ENCODE measurements around the gene WFDC10B. TPM values are rescaled to one million over a fixed set of nuclear protein-coding genes. Genes with fewer than 3 reads are reported as not detected.
"Not testable (repeated sequence)": the region's sequence is repeated elsewhere in the genome, so short reads cannot be mapped to it uniquely, and the experiment has no call there.

Gene WFDC10B
- total RNA-seq, 1 experiment from 2014 or later = not detected

- in situ Hi-C loops (cut with HindIII; ENCODE audit: low pct_unique_long_range_greater_than_20kb, low sequenced_read_pairs); DNase-seq (ENCODE audit: low read depth): not testable (repeated sequence)
These were observed 47.8 kb downstream of the WFDC10B start for GRCh38 chr20:45657038-45657437.

- DNase-seq (ENCODE audit: low read depth); in situ Hi-C loops (cut with HindIII; ENCODE audit: low pct_unique_long_range_greater_than_20kb, low sequenced_read_pairs): not testable (repeated sequence)
These were observed 53.1 kb downstream of the WFDC10B start for GRCh38 chr20:45651726-45652125.

- no peak for DNase-seq (ENCODE audit: low read depth)
- in situ Hi-C loops (cut with HindIII; ENCODE audit: low pct_unique_long_range_greater_than_20kb, low sequenced_read_pairs) = no loop called here
These were observed 55.4 kb downstream of the WFDC10B start for GRCh38 chr20:45649312-45649863.

DNA sequence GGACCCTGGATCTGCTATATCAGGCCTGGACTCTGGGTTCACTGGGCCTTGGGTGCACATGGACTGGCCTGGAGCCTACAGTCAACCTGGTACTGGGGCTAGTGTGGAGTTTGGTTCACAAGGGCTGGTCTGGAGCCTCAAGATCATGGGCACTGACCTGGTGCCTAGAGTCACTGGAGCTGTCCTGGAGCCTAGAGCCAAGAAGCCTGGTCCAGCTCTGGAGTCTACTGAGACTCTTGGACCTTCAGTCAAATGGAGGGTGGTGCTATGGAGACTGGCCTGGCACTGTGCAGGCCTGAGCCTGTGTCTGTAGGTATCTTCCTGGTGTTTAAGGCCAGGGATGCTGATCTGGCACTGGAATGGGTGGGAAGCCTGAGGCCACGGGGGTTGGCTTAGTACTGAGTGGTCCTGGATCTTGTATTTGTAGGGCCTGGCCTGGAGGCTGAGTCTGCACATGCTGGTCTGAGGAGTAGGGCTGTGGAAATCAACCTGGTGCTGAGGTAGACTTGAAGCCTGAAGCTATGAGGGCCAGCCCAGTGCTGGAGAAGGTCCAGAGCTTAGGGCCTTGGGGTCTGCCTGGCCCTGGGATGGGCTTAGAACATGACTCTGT, 57.3 kb downstream of the WFDC10B start:
- no peak for DNase-seq (ENCODE audit: low read depth)
- in situ Hi-C loops (cut with HindIII; ENCODE audit: low pct_unique_long_range_greater_than_20kb, low sequenced_read_pairs) = no loop called here

- DNase-seq (ENCODE audit: low read depth) = no peak
- in situ Hi-C loops (cut with HindIII; ENCODE audit: low pct_unique_long_range_greater_than_20kb, low sequenced_read_pairs) = no loop called here
These were observed 57.9 kb downstream of the WFDC10B start for GRCh38 chr20:45646875-45647274.

DNA sequence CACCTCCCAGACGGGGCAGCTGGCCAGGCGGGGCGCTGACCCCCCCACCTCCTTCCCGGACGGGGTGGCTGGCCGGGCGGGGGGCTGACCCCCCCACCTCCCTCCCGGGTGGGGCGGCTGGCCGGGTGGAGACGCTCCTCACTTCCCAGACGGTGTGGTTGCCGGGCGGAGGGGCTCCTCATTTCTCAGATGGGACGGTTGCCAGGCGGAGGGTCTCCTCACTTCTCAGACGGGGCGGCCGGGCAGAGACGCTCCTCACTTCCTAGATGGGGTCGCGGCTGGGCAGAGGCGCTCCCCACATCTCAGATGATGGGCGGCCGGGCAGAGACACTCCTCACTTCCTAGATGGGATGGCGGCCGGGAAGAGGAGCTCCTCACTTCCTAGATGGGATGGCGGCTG, 59.0 kb downstream of the WFDC10B start:
- DNase-seq (ENCODE audit: low read depth); in situ Hi-C loops (cut with HindIII; ENCODE audit: low pct_unique_long_range_greater_than_20kb, low sequenced_read_pairs): not testable (repeated sequence)

- DNase-seq (ENCODE audit: low read depth); in situ Hi-C loops (cut with HindIII; ENCODE audit: low pct_unique_long_range_greater_than_20kb, low sequenced_read_pairs): not testable (repeated sequence)
These were observed 63.7 kb downstream of the WFDC10B start for GRCh38 chr20:45641076-45641475.

DNA sequence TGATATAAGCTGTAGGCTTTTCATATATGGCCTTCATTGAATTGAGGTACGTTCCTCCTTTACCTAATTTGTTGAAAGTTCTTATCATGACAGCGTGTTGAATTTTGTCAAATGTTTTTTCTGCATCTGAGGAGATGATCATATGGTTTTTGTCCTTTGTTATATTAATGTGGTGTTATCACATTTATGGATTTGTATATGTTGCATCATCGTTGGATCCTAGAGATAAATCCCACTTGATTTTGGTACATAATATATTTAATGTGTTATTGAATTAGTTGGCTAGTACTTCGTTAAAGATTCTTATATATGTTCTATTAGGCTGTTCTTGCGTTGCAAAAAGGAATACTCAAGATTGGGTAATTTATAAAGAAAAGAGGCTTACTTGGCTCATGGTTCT, 65.1 kb downstream of the WFDC10B start:
- no peak for DNase-seq (ENCODE audit: low read depth)
- in situ Hi-C loops (cut with HindIII; ENCODE audit: low pct_unique_long_range_greater_than_20kb, low sequenced_read_pairs) = no loop called here

DNA sequence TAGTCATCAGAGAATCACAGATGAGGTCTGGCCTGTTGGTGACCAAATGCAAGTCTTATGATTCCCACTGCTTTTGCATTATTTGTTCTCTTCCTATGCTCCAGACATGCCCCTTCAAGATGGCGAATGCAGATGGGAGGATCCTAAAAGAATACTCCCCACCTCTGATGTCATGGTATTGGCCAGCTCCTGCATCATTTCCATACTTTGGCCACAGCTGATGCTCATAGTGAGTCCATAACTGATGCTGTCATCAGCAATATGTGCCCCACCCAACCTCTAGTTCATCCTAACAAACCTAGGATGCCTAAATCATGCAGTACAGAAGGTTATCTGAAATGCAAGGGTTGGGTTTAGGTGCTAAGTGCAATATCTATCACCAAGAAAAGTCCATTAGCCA, 68.3 kb downstream of the WFDC10B start:
- DNase-seq (ENCODE audit: low read depth) = no peak
- in situ Hi-C loops (cut with HindIII; ENCODE audit: low pct_unique_long_range_greater_than_20kb, low sequenced_read_pairs) = no loop called here

Other genes with a start within 250 kb of the WFDC10B start
- not detected in 2 replicates for gene WFDC2, start 235.3 kb downstream of the WFDC10B start, total RNA-seq (2014; rRNA removed; shearing (Covaris generic); ENCODE audit: low replicate concordance)
- not detected in 2 replicates for gene SPINT3, start 189.4 kb downstream of the WFDC10B start, total RNA-seq (2014; rRNA removed; shearing (Covaris generic); ENCODE audit: low replicate concordance)
- not detected in 2 replicates for gene WFDC6, start 165.5 kb downstream of the WFDC10B start, total RNA-seq (2014; rRNA removed; shearing (Covaris generic); ENCODE audit: low replicate concordance)
- gene EPPIN, start 157.6 kb downstream of the WFDC10B start, total RNA-seq (2014; rRNA removed; shearing (Covaris generic); ENCODE audit: low replicate concordance) = not detected in 2 replicates
- gene WFDC8, start 125.7 kb downstream of the WFDC10B start, total RNA-seq (2014; rRNA removed; shearing (Covaris generic); ENCODE audit: low replicate concordance) = not detected in 2 replicates
- not detected in 2 replicates for gene WFDC10A, start 75.3 kb downstream of the WFDC10B start, total RNA-seq (2014; rRNA removed; shearing (Covaris generic); ENCODE audit: low replicate concordance)
- not detected in 2 replicates for gene WFDC9, start 73.7 kb downstream of the WFDC10B start, total RNA-seq (2014; rRNA removed; shearing (Covaris generic); ENCODE audit: low replicate concordance)
- gene WFDC11, start 34.8 kb downstream of the WFDC10B start, total RNA-seq (2014; rRNA removed; shearing (Covaris generic); ENCODE audit: low replicate concordance) = not detected in 2 replicates
- not detected in 2 replicates for gene WFDC13, start 3.0 kb downstream of the WFDC10B start, total RNA-seq (2014; rRNA removed; shearing (Covaris generic); ENCODE audit: low replicate concordance)
- not detected in 2 replicates for gene SPINT4, start 17.3 kb upstream of the WFDC10B start, total RNA-seq (2014; rRNA removed; shearing (Covaris generic); ENCODE audit: low replicate concordance)
- not detected in 2 replicates for gene WFDC3, start 86.9 kb upstream of the WFDC10B start, total RNA-seq (2014; rRNA removed; shearing (Covaris generic); ENCODE audit: low replicate concordance)
- gene DNTTIP1, start 86.9 kb upstream of the WFDC10B start, total RNA-seq (2014; rRNA removed; shearing (Covaris generic); ENCODE audit: low replicate concordance) = 74.3 and 111 TPM in 2 replicates
- 112 and 164 TPM in 2 replicates for gene UBE2C, start 107.6 kb upstream of the WFDC10B start, total RNA-seq (2014; rRNA removed; shearing (Covaris generic); ENCODE audit: low replicate concordance)
- not detected in 2 replicates for gene TNNC2, start 122.3 kb upstream of the WFDC10B start, total RNA-seq (2014; rRNA removed; shearing (Covaris generic); ENCODE audit: low replicate concordance)
- 72.8 and 87.6 TPM in 2 replicates for gene SNX21, start 128.8 kb upstream of the WFDC10B start, total RNA-seq (2014; rRNA removed; shearing (Covaris generic); ENCODE audit: low replicate concordance)
- 43.3 and 48.7 TPM in 2 replicates for gene ACOT8, start 152.4 kb upstream of the WFDC10B start, total RNA-seq (2014; rRNA removed; shearing (Covaris generic); ENCODE audit: low replicate concordance)
- 4.3 and 5.8 TPM in 2 replicates for gene ZSWIM3, start 152.6 kb upstream of the WFDC10B start, total RNA-seq (2014; rRNA removed; shearing (Covaris generic); ENCODE audit: low replicate concordance)
- 6.3 and 9.8 TPM in 2 replicates for gene ZSWIM1, start 176.2 kb upstream of the WFDC10B start, total RNA-seq (2014; rRNA removed; shearing (Covaris generic); ENCODE audit: low replicate concordance)
- 0.43 TPM in 1 of 2 replicates, not detected in the other for gene SPATA25, start 182.6 kb upstream of the WFDC10B start, total RNA-seq (2014; rRNA removed; shearing (Covaris generic); ENCODE audit: low replicate concordance)
- 3.4 and 5.2 TPM in 2 replicates for gene NEURL2, start 186.2 kb upstream of the WFDC10B start, total RNA-seq (2014; rRNA removed; shearing (Covaris generic); ENCODE audit: low replicate concordance)
- gene CTSA, start 186.3 kb upstream of the WFDC10B start, total RNA-seq (2014; rRNA removed; shearing (Covaris generic); ENCODE audit: low replicate concordance) = 96.4 and 123 TPM in 2 replicates
- 6.5 and 9.1 TPM in 2 replicates for gene PLTP, start 207.1 kb upstream of the WFDC10B start, total RNA-seq (2014; rRNA removed; shearing (Covaris generic); ENCODE audit: low replicate concordance)
- 5.2 and 14.2 TPM in 2 replicates for gene PCIF1, start 229.7 kb upstream of the WFDC10B start, total RNA-seq (2014; rRNA removed; shearing (Covaris generic); ENCODE audit: low replicate concordance)

Measured in Caki2 (cell line).